ENCODE data around the gene PDXDC1. TPM values are rescaled to one million over a fixed set of nuclear protein-coding genes. Genes with fewer than 3 reads are reported as not detected.

PDXDC1 gene
- total and polyA plus RNA-seq, 9 of the 15 experiments (the other 6 are each of a cell fraction or from before 2014, with no cell fraction given) = 5.1 to 95.4 (median 45.8) TPM

DNA sequence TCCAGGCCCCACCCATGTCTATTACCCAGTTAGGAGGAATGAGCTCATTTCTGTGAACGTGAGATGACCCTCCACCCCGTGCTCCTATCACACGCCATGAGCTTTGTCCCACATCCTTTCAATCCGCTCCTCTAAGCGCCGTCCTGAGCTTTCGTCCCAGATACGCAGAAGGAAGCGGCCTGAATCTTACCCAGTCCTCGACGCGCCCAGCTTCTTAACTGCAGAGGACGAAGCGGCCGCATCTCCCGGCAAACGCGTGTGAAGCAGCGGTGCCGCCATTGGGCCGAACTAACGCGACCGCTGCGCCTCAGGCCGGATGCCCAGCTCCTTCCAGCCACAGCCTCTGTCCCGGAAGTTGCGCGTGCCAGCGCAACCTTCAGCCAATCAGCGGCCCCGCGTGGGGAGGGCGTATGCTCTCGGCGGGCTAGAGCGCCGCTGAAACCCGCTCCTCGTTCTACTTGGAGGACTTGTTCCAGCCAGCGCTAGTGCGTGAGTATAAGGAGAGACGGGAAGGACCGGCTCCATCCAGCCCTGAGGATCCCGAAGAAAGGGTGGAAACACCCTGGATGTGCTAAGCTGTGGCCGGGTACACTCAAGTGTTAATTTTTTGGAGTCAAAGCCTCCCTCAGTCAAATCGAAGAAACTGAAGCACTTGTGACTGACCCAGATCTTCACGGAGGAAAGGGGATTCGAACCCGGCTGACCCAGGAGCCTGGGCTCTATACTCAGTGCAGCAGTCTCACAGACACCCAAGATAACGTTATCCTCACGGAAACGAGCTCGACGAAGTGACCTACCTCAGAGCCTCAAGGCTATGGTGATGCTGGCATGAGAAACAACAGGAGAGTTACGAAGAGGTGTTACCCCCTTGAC lies 119.4 kb downstream of the PDXDC1 start, which contains the start of gene RRN3 (continued):
- peak; percentile 66 for TF ChIP-seq ETV1 (tag; conservative IDR thresholded peaks at IDR 0.05; ENCODE audit: low read depth)
- TF ChIP-seq ZZZ3 (IDR thresholded peaks at IDR 0.05) = 0 out of 2 replicates have a peak, but pooled peaks have one; percentile 42
- peak; percentile 92 for TF ChIP-seq POLR2B (IDR thresholded peaks at IDR 0.05; ENCODE audit: low read depth, partially characterized antibody)
- peak; percentile 67 for TF ChIP-seq HCFC1 (IDR thresholded peaks at IDR 0.05; ENCODE audit: low read depth, low read length)
- peak; percentile 49; the same call in 1 of the 2 replicates for TF ChIP-seq SMAD4 (CRISPR knock-in tag; conservative IDR thresholded peaks at IDR 0.05)
- 0 out of 2 replicates have a peak, but pooled peaks have one; percentile 27 for TF ChIP-seq NR2C2 (CRISPR knock-in tag; IDR thresholded peaks at IDR 0.05)
- TF ChIP-seq NR2C2 (tag; IDR thresholded peaks at IDR 0.05) = peak; percentile 92
- TF ChIP-seq, protein P1, sequence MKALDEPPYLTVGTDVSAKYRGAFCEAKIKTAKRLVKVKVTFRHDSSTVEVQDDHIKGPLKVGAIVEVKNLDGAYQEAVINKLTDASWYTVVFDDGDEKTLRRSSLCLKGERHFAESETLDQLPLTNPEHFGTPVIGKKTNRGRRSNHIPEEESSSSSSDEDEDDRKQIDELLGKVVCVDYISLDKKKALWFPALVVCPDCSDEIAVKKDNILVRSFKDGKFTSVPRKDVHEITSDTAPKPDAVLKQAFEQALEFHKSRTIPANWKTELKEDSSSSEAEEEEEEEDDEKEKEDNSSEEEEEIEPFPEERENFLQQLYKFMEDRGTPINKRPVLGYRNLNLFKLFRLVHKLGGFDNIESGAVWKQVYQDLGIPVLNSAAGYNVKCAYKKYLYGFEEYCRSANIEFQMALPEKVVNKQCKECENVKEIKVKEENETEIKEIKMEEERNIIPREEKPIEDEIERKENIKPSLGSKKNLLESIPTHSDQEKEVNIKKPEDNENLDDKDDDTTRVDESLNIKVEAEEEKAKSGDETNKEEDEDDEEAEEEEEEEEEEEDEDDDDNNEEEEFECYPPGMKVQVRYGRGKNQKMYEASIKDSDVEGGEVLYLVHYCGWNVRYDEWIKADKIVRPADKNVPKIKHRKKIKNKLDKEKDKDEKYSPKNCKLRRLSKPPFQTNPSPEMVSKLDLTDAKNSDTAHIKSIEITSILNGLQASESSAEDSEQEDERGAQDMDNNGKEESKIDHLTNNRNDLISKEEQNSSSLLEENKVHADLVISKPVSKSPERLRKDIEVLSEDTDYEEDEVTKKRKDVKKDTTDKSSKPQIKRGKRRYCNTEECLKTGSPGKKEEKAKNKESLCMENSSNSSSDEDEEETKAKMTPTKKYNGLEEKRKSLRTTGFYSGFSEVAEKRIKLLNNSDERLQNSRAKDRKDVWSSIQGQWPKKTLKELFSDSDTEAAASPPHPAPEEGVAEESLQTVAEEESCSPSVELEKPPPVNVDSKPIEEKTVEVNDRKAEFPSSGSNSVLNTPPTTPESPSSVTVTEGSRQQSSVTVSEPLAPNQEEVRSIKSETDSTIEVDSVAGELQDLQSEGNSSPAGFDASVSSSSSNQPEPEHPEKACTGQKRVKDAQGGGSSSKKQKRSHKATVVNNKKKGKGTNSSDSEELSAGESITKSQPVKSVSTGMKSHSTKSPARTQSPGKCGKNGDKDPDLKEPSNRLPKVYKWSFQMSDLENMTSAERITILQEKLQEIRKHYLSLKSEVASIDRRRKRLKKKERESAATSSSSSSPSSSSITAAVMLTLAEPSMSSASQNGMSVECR (CRISPR knock-in tag; IDR thresholded peaks at IDR 0.05) = peak; percentile 65; the same call in 1 of the 2 replicates
- peak; percentile 88 for TF ChIP-seq NFRKB (IDR thresholded peaks at IDR 0.05; ENCODE audit: low read depth)
- TF ChIP-seq ELF1 (tag; IDR thresholded peaks at IDR 0.05) = peak; percentile 83
- TF ChIP-seq KDM5B (IDR thresholded peaks at IDR 0.05; ENCODE audit: insufficient replicate concordance, low read depth, low read length) = peak; percentile 91
- TF ChIP-seq, protein P2, sequence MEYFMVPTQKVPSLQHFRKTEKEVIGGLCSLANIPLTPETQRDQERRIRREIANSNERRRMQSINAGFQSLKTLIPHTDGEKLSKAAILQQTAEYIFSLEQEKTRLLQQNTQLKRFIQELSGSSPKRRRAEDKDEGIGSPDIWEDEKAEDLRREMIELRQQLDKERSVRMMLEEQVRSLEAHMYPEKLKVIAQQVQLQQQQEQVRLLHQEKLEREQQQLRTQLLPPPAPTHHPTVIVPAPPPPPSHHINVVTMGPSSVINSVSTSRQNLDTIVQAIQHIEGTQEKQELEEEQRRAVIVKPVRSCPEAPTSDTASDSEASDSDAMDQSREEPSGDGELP (CRISPR knock-in tag; IDR thresholded peaks at IDR 0.05; ENCODE audit: borderline replicate concordance) = peak; percentile 61; the same call in 1 of the 2 replicates
- TF ChIP-seq MBD2 (IDR thresholded peaks at IDR 0.05; ENCODE audit: borderline replicate concordance, low read depth) = peak; percentile 84; the same call in 1 of the 2 replicates
- TF ChIP-seq KDM4B (IDR thresholded peaks at IDR 0.05; ENCODE audit: borderline replicate concordance in 2 of 2, low read depth in 1 of 2) = peak in 1 of 2 experiments; percentile 29; a peak in 1 of 4 replicates
- TF ChIP-seq, protein P3, sequence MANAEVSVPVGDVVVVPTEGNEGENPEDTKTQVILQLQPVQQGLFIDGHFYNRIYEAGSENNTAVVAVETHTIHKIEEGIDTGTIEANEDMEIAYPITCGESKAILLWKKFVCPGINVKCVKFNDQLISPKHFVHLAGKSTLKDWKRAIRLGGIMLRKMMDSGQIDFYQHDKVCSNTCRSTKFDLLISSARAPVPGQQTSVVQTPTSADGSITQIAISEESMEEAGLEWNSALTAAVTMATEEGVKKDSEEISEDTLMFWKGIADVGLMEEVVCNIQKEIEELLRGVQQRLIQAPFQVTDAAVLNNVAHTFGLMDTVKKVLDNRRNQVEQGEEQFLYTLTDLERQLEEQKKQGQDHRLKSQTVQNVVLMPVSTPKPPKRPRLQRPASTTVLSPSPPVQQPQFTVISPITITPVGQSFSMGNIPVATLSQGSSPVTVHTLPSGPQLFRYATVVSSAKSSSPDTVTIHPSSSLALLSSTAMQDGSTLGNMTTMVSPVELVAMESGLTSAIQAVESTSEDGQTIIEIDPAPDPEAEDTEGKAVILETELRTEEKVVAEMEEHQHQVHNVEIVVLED (CRISPR knock-in tag; IDR thresholded peaks at IDR 0.05) = peak; percentile 65; the same call in 1 of the 2 replicates
- TF ChIP-seq DIDO1 (tag; IDR thresholded peaks at IDR 0.05; ENCODE audit: low read depth) = peak; percentile 60; the same call in 1 of the 2 replicates
- TF ChIP-seq, protein P4, sequence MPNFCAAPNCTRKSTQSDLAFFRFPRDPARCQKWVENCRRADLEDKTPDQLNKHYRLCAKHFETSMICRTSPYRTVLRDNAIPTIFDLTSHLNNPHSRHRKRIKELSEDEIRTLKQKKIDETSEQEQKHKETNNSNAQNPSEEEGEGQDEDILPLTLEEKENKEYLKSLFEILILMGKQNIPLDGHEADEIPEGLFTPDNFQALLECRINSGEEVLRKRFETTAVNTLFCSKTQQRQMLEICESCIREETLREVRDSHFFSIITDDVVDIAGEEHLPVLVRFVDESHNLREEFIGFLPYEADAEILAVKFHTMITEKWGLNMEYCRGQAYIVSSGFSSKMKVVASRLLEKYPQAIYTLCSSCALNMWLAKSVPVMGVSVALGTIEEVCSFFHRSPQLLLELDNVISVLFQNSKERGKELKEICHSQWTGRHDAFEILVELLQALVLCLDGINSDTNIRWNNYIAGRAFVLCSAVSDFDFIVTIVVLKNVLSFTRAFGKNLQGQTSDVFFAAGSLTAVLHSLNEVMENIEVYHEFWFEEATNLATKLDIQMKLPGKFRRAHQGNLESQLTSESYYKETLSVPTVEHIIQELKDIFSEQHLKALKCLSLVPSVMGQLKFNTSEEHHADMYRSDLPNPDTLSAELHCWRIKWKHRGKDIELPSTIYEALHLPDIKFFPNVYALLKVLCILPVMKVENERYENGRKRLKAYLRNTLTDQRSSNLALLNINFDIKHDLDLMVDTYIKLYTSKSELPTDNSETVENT (CRISPR knock-in tag; IDR thresholded peaks at IDR 0.05) = peak; percentile 66

Data from K562 (cell line).